Progenitor cell of endocrine pancreas (in vitro differentiated cells): ENCODE results near the gene TMC2. TPM values are rescaled to one million over a fixed set of nuclear protein-coding genes. Genes with fewer than 3 reads are reported as not detected.

Experiments used
- DNase-seq: peaks from one replicate; pipeline ENCODE4 v3.0.0; 2021; ENCODE audit warnings: low spot score; ENCODE audit not compliant: unreplicated experiment
- H3K27ac Mint-ChIP-seq: 2 replicates; pipeline ENCODE4 v1.8.0; 2021; ENCODE audit warnings: mild to moderate bottlenecking, moderate library complexity, mixed read lengths
- H3K27me3 Mint-ChIP-seq: 2 replicates; pipeline ENCODE4 v1.8.0; 2021; ENCODE audit warnings: mixed read lengths
- H3K36me3 Mint-ChIP-seq: 2 replicates; pipeline ENCODE4 v1.8.0; 2022; ENCODE audit warnings: mixed read lengths; ENCODE audit not compliant: insufficient read depth
- H3K4me1 Mint-ChIP-seq: 2 replicates; pipeline ENCODE4 v1.8.0; 2021; ENCODE audit warnings: low read depth, mixed read lengths
- H3K4me3 Mint-ChIP-seq: 2 replicates; pipeline ENCODE4 v1.8.0; 2021; ENCODE audit warnings: low read depth, mild to moderate bottlenecking, moderate library complexity, mixed read lengths
- H3K9me3 Mint-ChIP-seq: 2 replicates; pipeline ENCODE4 v1.8.0; 2021; ENCODE audit warnings: low read depth, mixed read lengths
- total RNA-seq: library from RNA; stranded (reverse); gene quantifications from 2 replicates; pipeline ENCODE4 v1.2.1, GENCODE V29; 2021
- TF ChIP-seq, protein P1 (sequence below): fragments of 200-600 bp; sonication (generic); IDR thresholded peaks from one replicate; pipeline ENCODE4 v1.5.0; 2021; ENCODE audit warnings: antibody characterized with exemption, mild to moderate bottlenecking; ENCODE audit not compliant: unreplicated experiment

TMC2 gene
- total RNA-seq, 1 donor from 2014 or later, result not detected

- peaks cover 35% of the 10 kb centered on the region for H3K36me3 Mint-ChIP-seq
These were observed 118.5 kb downstream of the TMC2 start for GRCh38 chr20:2654831-2655230.

GRCh38 chr20:2655331-2656116 is 119.2 kb downstream of the TMC2 start:
- peaks cover 36% of the 10 kb centered on the region for H3K36me3 Mint-ChIP-seq

More at GRCh38 chr20:2654831-2655230, 118.5 kb downstream of the TMC2 start:
- Mint-ChIP-seq H3K27ac (peak overlapping the region; percentile 16), H3K9me3 (no peaks in the 10 kb centered on the region), H3K27me3 (no peaks in the 10 kb centered on the region), H3K4me3 (peak overlapping the region; percentile 88), H3K4me1 (peaks cover 15% of the 10 kb centered on the region)
- TF ChIP-seq, protein P1, sequence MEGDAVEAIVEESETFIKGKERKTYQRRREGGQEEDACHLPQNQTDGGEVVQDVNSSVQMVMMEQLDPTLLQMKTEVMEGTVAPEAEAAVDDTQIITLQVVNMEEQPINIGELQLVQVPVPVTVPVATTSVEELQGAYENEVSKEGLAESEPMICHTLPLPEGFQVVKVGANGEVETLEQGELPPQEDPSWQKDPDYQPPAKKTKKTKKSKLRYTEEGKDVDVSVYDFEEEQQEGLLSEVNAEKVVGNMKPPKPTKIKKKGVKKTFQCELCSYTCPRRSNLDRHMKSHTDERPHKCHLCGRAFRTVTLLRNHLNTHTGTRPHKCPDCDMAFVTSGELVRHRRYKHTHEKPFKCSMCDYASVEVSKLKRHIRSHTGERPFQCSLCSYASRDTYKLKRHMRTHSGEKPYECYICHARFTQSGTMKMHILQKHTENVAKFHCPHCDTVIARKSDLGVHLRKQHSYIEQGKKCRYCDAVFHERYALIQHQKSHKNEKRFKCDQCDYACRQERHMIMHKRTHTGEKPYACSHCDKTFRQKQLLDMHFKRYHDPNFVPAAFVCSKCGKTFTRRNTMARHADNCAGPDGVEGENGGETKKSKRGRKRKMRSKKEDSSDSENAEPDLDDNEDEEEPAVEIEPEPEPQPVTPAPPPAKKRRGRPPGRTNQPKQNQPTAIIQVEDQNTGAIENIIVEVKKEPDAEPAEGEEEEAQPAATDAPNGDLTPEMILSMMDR, result no peak
- no peak for DNase-seq

GRCh38 chr20:2656471-2657117 is 120.2 kb downstream of the TMC2 start:
- Mint-ChIP-seq H3K36me3 (peaks cover 39% of the 10 kb centered on the region), H3K4me1 (peaks cover 15% of the 10 kb centered on the region)

More at GRCh38 chr20:2655331-2656116, 119.2 kb downstream of the TMC2 start:
- no peak overlapping the region for H3K4me3 Mint-ChIP-seq
- TF ChIP-seq, protein P1, result no peak
- H3K27me3 Mint-ChIP-seq, result no peaks in the 10 kb centered on the region
- no peak for DNase-seq
- H3K4me1 Mint-ChIP-seq, result peaks cover 15% of the 10 kb centered on the region
- no peaks in the 10 kb centered on the region for H3K9me3 Mint-ChIP-seq
- peak overlapping the region; percentile 16 for H3K27ac Mint-ChIP-seq

GRCh38 chr20:2657241-2657640 is 120.9 kb downstream of the TMC2 start:
- H3K4me1 Mint-ChIP-seq, result peaks cover 15% of the 10 kb centered on the region
- H3K4me3 Mint-ChIP-seq, result no peak overlapping the region
- H3K36me3 Mint-ChIP-seq, result peaks cover 43% of the 10 kb centered on the region
- H3K9me3 Mint-ChIP-seq, result no peaks in the 10 kb centered on the region
- no peaks in the 10 kb centered on the region for H3K27me3 Mint-ChIP-seq
- peak overlapping the region; percentile 33 for H3K27ac Mint-ChIP-seq
- DNase-seq, result no peak
- TF ChIP-seq, protein P1, result no peak

More at GRCh38 chr20:2656471-2657117, 120.2 kb downstream of the TMC2 start:
- no peak for DNase-seq
- Mint-ChIP-seq H3K9me3 (no peaks in the 10 kb centered on the region), H3K4me3 (no peak overlapping the region), H3K27me3 (no peaks in the 10 kb centered on the region), H3K27ac (peak overlapping the region; percentile 33)
- TF ChIP-seq, protein P1, result no peak

DNA sequence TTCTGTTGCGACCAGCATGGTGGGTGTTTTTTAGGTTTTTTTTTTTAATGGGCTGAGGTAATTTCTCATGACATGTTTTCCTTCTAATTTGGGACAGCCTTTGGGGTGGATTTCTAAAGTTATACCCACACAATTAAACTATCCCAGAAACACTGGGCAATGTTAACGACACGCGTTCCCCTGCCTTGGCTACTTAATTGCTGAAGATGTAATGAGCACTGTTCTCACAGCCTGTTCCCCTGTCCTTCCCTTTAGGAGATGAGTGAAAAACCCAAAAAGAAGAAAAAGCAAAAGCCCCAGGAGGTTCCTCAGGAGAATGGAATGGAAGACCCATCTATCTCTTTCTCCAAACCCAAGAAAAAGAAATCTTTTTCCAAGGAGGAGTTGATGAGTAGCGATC is 121.3 kb downstream of the TMC2 start:
- Mint-ChIP-seq H3K4me3 (no peak overlapping the region), H3K36me3 (peaks cover 44% of the 10 kb centered on the region), H3K27ac (no peak overlapping the region), H3K4me1 (peaks cover 15% of the 10 kb centered on the region), H3K9me3 (no peaks in the 10 kb centered on the region), H3K27me3 (no peaks in the 10 kb centered on the region)
- DNase-seq, result no peak
- TF ChIP-seq, protein P1, result no peak
